ENCODE measurements around the gene NDUFB10.

Gene NDUFB10

DNA sequence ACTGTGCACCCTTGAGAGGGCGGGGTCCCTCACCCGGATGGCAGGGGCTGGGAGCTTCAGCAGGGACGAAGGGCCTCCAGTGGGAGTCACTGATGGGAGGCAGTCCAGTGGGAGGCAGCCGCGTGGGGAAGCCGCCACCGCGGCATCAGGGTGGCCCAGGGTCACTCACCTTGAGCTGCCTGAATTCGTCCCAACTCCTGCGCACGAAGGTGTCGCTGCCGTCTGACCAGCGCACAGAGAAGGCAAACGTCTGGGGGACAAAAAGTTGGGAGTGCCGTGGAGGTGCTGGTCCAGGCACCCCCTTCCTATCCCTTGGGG, 21.4 kb downstream of the NDUFB10 start:
- no peak for TF ChIP-seq GATA2 (IDR thresholded peaks at IDR 0.05; ENCODE audit: low read depth, low read length)
- no peak for TF ChIP-seq GATA3 (IDR thresholded peaks at IDR 0.05; ENCODE audit: low read depth, low read length)

DNA sequence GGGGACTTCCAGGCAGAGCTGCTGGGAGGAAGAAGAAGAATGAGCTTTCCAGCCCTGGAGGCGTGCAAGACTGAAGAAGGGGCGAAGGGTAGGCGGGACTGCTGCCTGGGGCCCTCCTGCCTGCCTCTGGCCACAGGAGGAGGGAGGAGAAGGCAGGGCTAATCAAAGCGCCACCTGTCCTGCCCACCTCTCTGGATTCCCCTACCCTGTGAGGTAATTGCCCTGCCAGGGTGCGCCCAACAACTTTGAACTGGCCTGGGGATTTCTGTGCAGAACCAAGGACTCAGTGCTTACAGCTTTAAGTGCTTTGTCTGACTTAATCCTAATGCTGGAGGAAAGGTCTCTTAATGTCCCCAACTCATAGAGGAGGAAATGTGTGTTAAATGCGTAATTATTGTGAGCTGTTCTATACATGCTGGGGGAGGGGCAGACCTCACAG, 22.1 kb downstream of the NDUFB10 start, which contains the start of gene NOXO1:
NOXO1 (minus strand) TSS at position 72 of the 439 bp plus-strand sequence. CDS start 290 bp downstream, outside the sequence.
- TF ChIP-seq GATA3 (IDR thresholded peaks at IDR 0.05; ENCODE audit: low read depth, low read length) = no peak
- TF ChIP-seq GATA2 (IDR thresholded peaks at IDR 0.05; ENCODE audit: low read depth, low read length) = no peak

DNA sequence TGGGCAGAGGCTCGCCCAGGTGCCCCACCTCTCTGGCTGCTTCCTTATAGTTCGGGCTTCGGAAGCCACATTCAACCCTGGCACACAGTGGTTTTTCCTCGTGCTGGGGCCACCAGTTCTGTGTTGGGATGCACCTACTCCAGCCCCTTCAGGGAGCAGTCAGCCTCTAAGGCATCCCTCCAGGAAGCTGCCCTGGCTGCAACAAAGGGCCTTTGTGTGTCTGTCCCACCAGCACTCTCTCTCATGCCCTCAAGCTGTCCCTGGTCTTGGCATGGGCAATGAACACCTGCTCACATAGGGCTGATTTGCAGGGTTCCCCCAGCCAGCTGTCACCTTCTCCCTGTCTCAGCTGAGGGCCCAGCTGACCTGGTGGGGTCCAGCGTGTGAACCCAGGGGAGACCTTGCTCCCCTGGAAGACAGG, 22.7 kb downstream of the NDUFB10 start:
- TF ChIP-seq GATA3 (IDR thresholded peaks at IDR 0.05; ENCODE audit: low read depth, low read length) (no peak), GATA2 (IDR thresholded peaks at IDR 0.05; ENCODE audit: low read depth, low read length) (no peak)

DNA sequence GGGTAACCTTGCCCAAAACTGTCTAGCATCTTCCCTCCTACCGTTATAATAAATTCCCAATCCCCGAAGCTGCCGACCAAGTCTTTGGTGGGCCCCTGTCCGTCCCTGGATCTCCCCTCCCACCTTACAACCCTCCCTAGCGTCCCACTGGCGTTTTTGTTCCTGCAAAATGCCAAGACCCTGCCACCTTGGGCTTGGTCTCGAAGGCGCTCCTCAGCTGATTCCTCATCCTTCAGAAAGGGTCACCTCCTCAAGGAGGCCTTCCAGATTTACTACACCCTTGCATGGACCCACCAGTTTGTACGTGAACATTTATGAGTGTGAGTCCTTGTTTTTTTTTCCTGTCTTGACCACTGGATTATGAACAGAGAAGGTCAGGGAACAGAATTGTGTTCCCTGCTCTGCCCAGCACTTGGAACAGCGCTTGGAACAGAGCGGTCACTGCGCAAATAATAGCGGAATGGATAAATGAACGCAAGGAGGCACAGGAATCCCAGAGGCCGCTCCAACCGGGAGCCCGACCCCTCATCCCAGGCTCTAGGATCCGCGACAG, 23.7 kb downstream of the NDUFB10 start:
- TF ChIP-seq GATA3 (IDR thresholded peaks at IDR 0.05; ENCODE audit: low read depth, low read length) (no peak), GATA2 (IDR thresholded peaks at IDR 0.05; ENCODE audit: low read depth, low read length) (no peak)

DNA sequence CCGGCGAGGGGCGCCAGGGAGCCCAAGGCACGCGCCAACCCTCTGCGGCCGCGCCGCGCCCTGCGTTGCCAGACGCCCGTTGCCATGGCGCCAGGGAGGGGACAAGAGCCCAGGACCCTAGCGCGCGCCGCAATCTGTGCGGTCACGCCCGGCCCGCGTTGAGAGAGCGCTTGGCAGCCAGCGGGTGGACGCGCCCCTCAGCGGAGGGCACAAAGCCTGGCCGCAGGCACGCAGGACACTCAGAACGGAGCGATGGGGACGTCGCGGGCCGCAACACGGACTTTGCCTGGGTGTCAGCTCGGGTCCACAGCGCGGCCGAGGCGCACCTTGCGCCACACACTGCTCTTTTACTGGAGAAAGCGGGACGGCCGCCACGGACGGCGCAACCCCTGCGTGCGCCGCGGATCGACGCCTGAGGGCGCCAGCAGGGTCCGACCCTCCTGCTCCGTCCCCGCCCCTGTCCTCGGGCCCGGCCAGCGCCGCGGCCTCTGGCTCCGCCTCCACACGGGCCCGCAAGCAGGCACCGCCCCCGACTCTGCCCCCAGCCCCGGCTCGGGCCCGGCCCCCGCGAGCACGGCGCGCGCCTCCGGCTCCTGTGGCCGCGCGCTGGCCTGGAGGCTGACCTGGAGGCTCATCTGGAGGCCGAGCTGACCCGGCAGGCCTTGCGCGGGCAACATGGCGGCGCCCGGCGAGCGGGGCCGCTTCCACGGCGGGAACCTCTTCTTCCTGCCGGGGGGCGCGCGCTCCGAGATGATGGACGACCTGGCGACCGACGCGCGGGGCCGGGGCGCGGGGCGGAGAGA, 24.4 kb downstream of the NDUFB10 start, which contains the start of gene GFER:
GFER (plus strand) TSS at position 650 of the 803 bp plus-strand sequence; CDS start at position 676, 26 bp downstream.
- TF ChIP-seq GATA2 (IDR thresholded peaks at IDR 0.05; ENCODE audit: low read depth, low read length) (no peak), GATA3 (IDR thresholded peaks at IDR 0.05; ENCODE audit: low read depth, low read length) (no peak)

DNA sequence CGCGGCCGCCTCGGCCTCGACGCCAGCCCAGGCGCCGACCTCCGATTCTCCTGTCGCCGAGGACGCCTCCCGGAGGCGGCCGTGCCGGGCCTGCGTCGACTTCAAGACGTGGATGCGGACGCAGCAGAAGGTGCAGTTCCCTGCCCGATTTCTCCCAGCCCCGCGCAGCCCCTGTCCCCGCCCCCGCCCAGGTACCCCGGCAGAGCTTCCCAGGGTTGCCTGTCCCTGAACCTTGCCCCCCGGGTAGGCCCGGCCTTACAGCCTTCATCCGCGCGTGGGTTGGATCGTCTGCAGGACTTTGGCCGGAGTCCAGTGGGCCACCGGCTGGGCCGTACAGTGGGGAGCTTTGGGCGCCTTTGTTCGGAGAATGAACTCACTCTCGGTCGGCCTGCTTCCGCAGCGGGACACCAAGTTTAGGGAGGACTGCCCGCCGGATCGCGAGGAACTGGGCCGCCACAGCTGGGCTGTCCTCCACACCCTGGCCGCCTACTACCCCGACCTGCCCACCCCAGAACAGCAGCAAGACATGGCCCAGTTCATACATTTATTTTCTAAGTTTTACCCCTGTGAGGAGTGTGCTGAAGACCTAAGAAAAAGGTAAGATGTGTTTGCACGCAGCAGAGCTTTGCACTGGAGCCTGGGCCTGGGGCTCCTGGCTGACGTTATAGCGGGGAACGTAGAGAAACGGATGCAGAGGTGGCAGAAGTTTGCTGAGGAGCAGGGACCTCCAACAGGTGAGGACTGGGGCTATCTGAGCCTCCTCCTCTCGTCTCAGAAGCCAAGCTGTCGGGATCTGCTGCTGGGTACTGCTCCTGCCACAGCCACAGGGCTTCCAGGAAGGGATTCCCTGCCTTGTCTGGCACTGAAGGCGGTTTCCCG, 25.2 kb downstream of the NDUFB10 start:
- TF ChIP-seq GATA3 (IDR thresholded peaks at IDR 0.05; ENCODE audit: low read depth, low read length) = no peak
- TF ChIP-seq GATA2 (IDR thresholded peaks at IDR 0.05; ENCODE audit: low read depth, low read length) = no peak

DNA sequence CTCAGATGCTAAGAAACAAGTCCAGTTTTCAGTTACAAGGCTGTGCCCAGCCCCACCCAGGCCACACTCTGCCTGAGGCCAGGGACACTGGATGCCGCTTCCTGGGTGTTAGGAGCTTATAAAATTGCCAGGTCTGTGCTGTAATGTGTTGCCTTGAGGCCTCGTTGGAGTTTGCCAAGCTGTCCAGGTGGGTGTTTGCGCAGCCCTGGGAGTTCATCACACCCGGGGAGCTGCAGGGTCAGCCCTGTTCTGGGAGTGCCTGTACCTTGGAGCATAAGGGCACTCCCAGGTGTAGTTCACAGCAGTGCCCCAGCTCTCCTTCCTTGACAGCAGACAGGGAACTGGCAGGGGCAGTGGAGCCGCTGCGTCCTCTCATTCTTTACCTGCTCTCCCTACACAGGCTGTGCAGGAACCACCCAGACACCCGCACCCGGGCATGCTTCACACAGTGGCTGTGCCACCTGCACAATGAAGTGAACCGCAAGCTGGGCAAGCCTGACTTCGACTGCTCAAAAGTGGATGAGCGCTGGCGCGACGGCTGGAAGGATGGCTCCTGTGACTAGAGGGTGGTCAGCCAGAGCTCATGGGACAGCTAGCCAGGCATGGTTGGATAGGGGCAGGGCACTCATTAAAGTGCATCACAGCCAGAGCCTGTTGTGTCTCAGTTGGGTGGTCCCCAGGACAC, 26.3 kb downstream of the NDUFB10 start:
- no peak for TF ChIP-seq GATA2 (IDR thresholded peaks at IDR 0.05; ENCODE audit: low read depth, low read length)
- no peak for TF ChIP-seq GATA3 (IDR thresholded peaks at IDR 0.05; ENCODE audit: low read depth, low read length)

DNA sequence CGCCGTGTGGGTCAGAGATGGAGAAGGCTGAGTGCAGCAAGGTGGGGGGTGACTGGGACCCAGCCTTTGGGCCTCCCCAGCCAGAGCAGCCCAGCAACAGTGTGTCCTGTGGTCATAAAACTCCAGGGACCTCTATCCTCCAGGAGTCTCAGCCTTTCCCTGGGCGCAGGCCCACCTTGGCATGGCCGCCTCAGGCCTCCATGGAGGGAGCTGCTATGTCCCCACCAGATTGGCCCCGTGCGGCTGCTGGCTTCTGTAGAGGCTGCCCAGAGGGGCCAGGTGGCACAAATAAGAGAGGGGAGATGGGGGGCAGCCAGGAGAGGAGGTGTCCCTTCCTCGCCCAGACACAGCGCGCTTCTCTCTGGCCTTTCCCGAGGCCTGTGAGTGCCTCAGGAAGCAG, 27.9 kb downstream of the NDUFB10 start:
- TF ChIP-seq GATA2 (IDR thresholded peaks at IDR 0.05; ENCODE audit: low read depth, low read length) (no peak), GATA3 (IDR thresholded peaks at IDR 0.05; ENCODE audit: low read depth, low read length) (no peak)

DNA sequence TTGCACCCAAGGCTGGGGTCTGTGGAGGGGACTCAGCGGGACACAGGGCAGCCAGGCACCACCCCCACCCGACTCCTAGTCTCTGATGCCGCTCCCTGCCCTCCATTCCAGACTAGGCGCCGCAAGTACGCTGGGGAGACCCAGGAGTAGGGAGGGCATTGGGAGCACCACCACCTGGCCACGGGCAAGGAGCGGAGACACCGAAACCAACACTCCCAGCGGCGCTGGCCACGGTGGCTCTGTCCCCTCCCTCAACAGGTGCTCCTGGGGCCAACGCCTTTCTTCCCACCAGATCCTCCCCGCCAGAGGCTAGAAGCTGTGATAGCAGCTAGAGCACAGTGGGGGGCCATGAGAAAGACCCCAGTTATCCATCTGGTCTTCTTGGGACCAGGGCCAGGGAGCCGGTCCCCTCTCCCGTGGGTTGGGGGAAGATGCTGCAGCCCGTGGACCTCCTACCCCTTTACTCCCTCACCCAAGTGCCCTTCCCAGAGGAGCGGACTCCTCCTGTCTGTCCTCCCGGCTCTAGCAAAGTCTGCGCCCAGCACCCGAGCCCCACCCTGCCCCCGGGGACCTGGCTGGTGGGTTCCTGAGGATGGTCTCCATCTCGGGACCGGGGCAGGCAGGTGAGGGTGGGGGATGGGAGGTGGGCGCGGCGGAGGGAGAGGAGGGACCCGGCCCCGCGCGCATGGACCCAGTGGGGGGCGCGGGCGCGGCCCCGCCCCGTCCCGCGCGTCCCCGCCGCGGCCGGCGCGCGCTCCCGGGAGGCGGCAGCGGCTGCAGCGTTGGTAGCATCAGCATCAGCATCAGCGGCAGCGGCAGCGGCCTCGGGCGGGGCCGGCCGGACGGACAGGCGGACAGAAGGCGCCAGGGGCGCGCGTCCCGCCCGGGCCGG, 30.1 kb downstream of the NDUFB10 start, which contains the start of gene SYNGR3:
SYNGR3 (plus strand) TSS at position 762 of the 892 bp plus-strand sequence. CDS start 133 bp downstream, outside the sequence.
- TF ChIP-seq GATA3 (IDR thresholded peaks at IDR 0.05; ENCODE audit: low read depth, low read length) = no peak
- no peak for TF ChIP-seq GATA2 (IDR thresholded peaks at IDR 0.05; ENCODE audit: low read depth, low read length)

DNA sequence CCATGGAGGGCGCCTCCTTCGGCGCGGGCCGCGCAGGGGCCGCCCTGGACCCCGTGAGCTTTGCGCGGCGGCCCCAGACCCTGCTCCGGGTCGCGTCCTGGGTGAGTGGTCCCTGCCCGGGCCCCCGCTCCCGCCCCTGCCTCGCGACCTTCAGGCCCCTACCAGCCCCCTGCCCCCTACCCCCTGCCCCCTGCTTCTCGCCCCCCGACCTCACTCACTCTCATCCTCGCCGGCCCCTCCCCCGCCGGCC, 30.7 kb downstream of the NDUFB10 start:
- TF ChIP-seq GATA3 (IDR thresholded peaks at IDR 0.05; ENCODE audit: low read depth, low read length) (no peak), GATA2 (IDR thresholded peaks at IDR 0.05; ENCODE audit: low read depth, low read length) (no peak)

DNA sequence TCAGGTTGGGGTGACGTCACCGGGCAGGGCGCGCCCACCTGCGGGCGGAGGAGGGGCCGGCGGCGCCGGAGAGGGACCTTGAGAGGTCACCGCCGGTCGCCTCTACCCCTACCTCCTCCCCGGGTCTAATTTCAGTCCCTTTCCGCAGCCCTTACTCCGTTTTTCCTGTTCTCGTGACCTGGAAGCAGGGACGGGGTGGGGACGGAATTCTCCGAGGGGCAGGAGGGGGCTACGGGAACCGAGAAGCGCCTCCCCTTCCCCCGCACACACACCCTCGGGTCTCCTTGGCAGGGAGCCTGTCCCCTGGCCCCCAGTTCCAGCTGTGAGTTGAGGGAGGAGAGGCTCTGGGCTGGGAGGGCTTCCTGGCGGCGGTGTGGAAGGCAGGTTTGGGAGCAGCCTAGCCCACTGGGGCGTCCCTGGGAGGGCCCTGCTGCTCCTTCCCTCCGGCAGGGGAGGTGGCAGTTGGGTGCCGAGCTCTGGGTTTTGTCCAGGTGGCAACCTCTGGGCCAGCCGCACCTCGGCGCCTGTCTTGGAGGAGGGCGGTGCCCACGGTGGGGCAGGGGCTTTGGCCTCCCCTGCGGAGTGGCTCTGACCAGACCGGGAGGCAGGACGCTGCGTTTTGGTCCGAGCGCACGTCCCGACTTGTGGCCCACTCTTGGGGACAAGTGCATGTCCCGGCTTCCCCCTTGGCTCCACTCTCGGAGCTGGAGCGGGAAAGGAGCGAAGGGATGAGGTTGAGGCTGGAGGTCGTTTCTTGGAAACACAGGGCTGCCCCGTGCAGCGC, 31.2 kb downstream of the NDUFB10 start:
- TF ChIP-seq GATA2 (IDR thresholded peaks at IDR 0.05; ENCODE audit: low read depth, low read length) = no peak
- no peak for TF ChIP-seq GATA3 (IDR thresholded peaks at IDR 0.05; ENCODE audit: low read depth, low read length)

DNA sequence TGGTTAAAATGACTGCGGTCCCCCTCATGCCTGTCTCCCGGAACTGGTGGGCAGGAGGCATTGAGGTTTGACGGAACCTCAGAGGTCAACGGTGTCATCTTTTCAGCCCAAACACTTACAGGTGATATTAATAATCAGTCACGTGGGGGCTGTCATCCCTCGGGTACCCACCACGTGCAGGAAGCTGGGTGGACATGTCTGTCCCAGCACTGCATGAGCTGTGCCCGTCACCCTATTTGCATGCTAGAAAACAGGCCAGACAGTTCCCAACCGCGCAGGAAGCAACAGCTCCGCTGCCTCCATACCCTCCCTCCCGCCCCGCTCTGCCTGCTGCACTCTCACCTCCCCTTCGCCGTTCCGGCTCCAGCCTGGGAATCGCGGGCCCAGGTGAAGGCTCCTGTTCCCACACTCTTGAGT, 31.8 kb downstream of the NDUFB10 start:
- TF ChIP-seq GATA3 (IDR thresholded peaks at IDR 0.05; ENCODE audit: low read depth, low read length) (no peak), GATA2 (IDR thresholded peaks at IDR 0.05; ENCODE audit: low read depth, low read length) (no peak)
